Nephron progenitor cell (in vitro differentiated cells): ENCODE data around the gene CLPSL2.

Experiments used
- DNase-seq: peaks from one replicate; pipeline ENCODE4 v3.0.0; 2021
- H3K27ac Mint-ChIP-seq: 2 replicates; pipeline ENCODE4 v1.8.0; 2021; ENCODE audit warnings: mild to moderate bottlenecking, moderate library complexity, mixed read lengths
- H3K27me3 Mint-ChIP-seq: 2 replicates; pipeline ENCODE4 v1.8.0; 2021; ENCODE audit warnings: mild to moderate bottlenecking, low read depth, mixed read lengths; ENCODE audit not compliant: poor library complexity
- H3K36me3 Mint-ChIP-seq: 2 replicates; pipeline ENCODE4 v1.8.0; 2021; ENCODE audit warnings: low read depth, mixed read lengths
- H3K4me1 Mint-ChIP-seq: 2 replicates; pipeline ENCODE4 v1.8.0; 2021; ENCODE audit warnings: mixed read lengths
- H3K4me3 Mint-ChIP-seq: 2 replicates; pipeline ENCODE4 v1.8.0; 2021; ENCODE audit warnings: mild to moderate bottlenecking, moderate library complexity, mixed read lengths
- H3K9me3 Mint-ChIP-seq: 2 replicates; pipeline ENCODE4 v1.8.0; 2021; ENCODE audit warnings: mild to moderate bottlenecking, moderate library complexity, mixed read lengths
- TF ChIP-seq, protein P1 (sequence below): fragments of 200-600 bp; sonication (generic); IDR thresholded peaks from 2 replicates; pipeline ENCODE4 v1.5.0; 2021; ENCODE audit warnings: antibody characterized with exemption

CLPSL2 gene

GRCh38 chr6:35754452-35755277, 21.7 kb upstream of the CLPSL2 start:
- DNase-seq = no peak
- Mint-ChIP-seq H3K27ac (no peak overlapping the region), H3K4me1 (peaks cover 15% of the 10 kb centered on the region), H3K27me3 (peaks cover 26% of the 10 kb centered on the region), H3K9me3 (no peaks in the 10 kb centered on the region), H3K4me3 (no peak overlapping the region), H3K36me3 (no peaks in the 10 kb centered on the region)
- TF ChIP-seq, protein P1, sequence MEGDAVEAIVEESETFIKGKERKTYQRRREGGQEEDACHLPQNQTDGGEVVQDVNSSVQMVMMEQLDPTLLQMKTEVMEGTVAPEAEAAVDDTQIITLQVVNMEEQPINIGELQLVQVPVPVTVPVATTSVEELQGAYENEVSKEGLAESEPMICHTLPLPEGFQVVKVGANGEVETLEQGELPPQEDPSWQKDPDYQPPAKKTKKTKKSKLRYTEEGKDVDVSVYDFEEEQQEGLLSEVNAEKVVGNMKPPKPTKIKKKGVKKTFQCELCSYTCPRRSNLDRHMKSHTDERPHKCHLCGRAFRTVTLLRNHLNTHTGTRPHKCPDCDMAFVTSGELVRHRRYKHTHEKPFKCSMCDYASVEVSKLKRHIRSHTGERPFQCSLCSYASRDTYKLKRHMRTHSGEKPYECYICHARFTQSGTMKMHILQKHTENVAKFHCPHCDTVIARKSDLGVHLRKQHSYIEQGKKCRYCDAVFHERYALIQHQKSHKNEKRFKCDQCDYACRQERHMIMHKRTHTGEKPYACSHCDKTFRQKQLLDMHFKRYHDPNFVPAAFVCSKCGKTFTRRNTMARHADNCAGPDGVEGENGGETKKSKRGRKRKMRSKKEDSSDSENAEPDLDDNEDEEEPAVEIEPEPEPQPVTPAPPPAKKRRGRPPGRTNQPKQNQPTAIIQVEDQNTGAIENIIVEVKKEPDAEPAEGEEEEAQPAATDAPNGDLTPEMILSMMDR = no peak

DNA sequence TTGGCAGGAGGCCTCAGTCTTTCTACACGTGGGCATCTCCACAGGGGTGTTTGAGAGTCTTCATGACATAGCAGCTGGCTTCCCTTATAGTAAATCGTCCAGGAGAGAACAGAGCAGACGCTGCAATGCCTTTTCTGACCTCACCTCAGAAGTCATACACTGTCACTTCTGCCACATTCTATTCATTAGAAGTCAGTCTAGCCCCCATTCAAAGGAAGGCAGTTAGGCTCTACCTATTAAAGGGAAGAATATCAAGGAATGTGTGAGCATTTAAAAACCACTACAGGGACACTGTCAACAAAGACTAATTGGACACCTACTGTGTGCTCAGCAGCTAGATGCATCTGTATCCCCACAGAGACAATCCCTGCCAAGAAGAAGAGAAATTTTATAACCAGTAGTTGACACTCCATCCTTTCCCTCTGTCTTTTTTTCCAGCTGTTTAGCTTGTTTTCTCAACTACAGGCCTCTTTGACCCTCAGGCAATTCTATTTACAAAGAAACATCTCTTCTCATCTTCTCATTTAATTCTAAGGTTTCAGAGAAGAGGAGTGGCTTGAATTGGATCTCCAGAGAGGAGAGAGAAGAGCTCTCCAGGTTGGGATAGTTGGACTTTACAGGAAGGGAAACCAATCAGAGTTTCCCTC, 21.0 kb upstream of the CLPSL2 start:
- no peak for DNase-seq
- Mint-ChIP-seq H3K27me3 (peaks cover 26% of the 10 kb centered on the region), H3K4me3 (no peak overlapping the region), H3K27ac (no peak overlapping the region), H3K4me1 (peaks cover 15% of the 10 kb centered on the region), H3K36me3 (no peaks in the 10 kb centered on the region), H3K9me3 (peaks cover 4% of the 10 kb centered on the region)
- TF ChIP-seq, protein P1 = no peak

DNA sequence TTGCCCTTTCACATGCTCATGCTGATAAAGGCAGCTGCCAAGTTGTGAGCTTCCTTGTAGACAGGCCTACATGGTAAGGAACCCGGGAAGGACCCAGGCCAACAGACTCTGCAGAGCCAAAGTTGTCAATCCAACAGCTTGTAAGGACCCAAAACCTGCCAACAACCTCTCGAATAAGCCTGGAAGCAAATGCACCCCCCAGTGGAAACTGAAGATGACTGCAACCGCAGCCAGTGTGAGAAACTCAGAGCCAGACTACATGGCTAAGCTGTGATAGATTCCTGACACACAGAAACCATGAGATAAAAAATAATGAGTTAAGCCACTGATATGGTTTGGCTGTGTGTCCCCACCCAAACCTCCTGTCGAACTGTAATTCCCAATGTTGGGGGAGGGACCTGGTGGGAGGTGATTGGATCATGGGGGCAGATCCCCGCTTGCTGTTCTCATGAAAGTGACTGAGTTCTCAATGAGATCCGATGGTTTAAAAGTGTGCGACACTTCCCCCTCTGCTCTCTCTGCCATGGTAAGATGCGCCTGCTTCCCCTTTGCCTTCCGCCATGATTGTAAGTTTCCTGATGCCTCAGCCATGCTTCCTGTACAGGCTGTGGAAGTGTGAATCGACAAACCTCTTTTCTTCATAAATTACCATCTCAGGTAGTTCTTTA, 18.8 kb upstream of the CLPSL2 start:
- peaks cover 31% of the 10 kb centered on the region for H3K27me3 Mint-ChIP-seq
- peak; percentile 25 for DNase-seq
- peaks cover 15% of the 10 kb centered on the region for H3K4me1 Mint-ChIP-seq
- no peaks in the 10 kb centered on the region for H3K36me3 Mint-ChIP-seq
- TF ChIP-seq, protein P1 = peak; percentile 32
- no peak overlapping the region for H3K27ac Mint-ChIP-seq
- no peak overlapping the region for H3K4me3 Mint-ChIP-seq
- H3K9me3 Mint-ChIP-seq = peaks cover 4% of the 10 kb centered on the region

GRCh38 chr6:35759426-35759825, 17.0 kb upstream of the CLPSL2 start:
- TF ChIP-seq, protein P1 = no peak

DNA sequence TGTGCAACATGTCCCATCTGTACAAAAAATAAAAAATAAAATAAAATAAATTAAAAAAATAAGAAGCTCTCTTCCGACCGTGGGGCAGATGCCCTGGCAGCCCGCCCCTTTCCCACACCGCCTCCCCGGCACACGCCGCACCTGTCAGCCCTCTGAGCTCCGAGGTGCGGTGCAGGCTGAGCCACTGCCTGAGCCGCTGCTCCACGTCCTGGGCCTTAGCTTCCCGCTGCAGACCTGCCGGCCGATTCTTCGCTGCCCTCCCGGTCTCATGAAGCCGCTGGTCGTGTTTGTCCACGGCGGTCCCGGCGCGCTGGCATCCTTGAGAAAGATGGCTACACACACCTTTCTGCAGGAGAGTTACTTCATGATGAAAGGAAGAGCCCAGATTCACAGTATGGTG, 10.7 kb upstream of the CLPSL2 start:
- Mint-ChIP-seq H3K27ac (no peak overlapping the region), H3K9me3 (no peaks in the 10 kb centered on the region), H3K4me1 (peaks cover 15% of the 10 kb centered on the region), H3K4me3 (no peak overlapping the region), H3K27me3 (peaks cover 60% of the 10 kb centered on the region), H3K36me3 (no peaks in the 10 kb centered on the region)
- no peak for DNase-seq
- TF ChIP-seq, protein P1 = no peak

More at GRCh38 chr6:35759426-35759825, 17.0 kb upstream of the CLPSL2 start:
- peaks cover 27% of the 10 kb centered on the region for H3K4me1 Mint-ChIP-seq
- no peak for DNase-seq
- H3K36me3 Mint-ChIP-seq = no peaks in the 10 kb centered on the region
- H3K27me3 Mint-ChIP-seq = peaks cover 42% of the 10 kb centered on the region
- H3K4me3 Mint-ChIP-seq = no peak overlapping the region
- peak overlapping the region; percentile 86 for H3K27ac Mint-ChIP-seq
- peaks cover 4% of the 10 kb centered on the region for H3K9me3 Mint-ChIP-seq
